Measurements from ENCODE around the gene BCL2L2. TPM values are rescaled to one million over a fixed set of nuclear protein-coding genes. Genes with fewer than 3 reads are reported as not detected.

Gene BCL2L2
- total and polyA plus RNA-seq, 2 of the 8 experiments (the other 6 are each of a cell fraction or from before 2014, with no cell fraction given) = 9.3 to 13.8 TPM

- Histone ChIP-seq H2AFZ (ENCODE audit: low read length) (no peak overlapping the region), H3K9me3 (ENCODE audit: insufficient read depth in 2 of 2, low read depth in 1 of 2, low read length in 1 of 2) (no peaks in the 10 kb centered on the region), H3K27ac (ENCODE audit: low read depth, low read length) (no peak overlapping the region), H3K4ac (replicated peaks; ENCODE audit: insufficient read length, low read depth, low read length) (no peak overlapping the region), H2BK15ac (ENCODE audit: low read length) (no peak overlapping the region), H3K14ac (ENCODE audit: insufficient read length) (no peak overlapping the region), H3K4me2 (ENCODE audit: insufficient read depth in 1 of 2, low read depth in 2 of 2, low read length in 2 of 2) (no peak overlapping the region), H2BK5ac (ENCODE audit: low read depth, low read length) (no peak overlapping the region), H3K4me1 (replicated peaks in 1 of 4; ENCODE audit: control insufficient read depth in 3 of 4, insufficient read depth in 4 of 4, low read length in 3 of 4) (peaks cover 0 to 2% (median under 1%) of the 10 kb centered on the region in 4 experiments; a peak in 4 of 7 replicates), H3K36me3 (ENCODE audit: control insufficient read depth in 2 of 4, insufficient read depth in 4 of 4, low read length in 3 of 4) (peaks cover 0 to 22% (median 10%) of the 10 kb centered on the region in 4 experiments; a peak in 4 of 8 replicates), H2BK20ac (ENCODE audit: low read length) (no peak overlapping the region), H3K79me1 (ENCODE audit: low read depth, low read length) (no peaks in the 10 kb centered on the region), H2AK5ac (ENCODE audit: low read depth, low read length) (no peak overlapping the region), H3K79me2 (ENCODE audit: control insufficient read depth in 1 of 2, insufficient read depth in 2 of 2, low read length in 2 of 2) (no peaks in the 10 kb centered on the region), H3K4me3 (ENCODE audit: extremely low read depth in 1 of 4, insufficient read depth in 2 of 4, low read depth in 3 of 4, low read length in 4 of 4) (no peak overlapping the region), H4K5ac (ENCODE audit: insufficient read length, low read depth, low read length) (no peak overlapping the region), H2BK120ac (replicated peaks; ENCODE audit: low read depth, low read length) (no peak overlapping the region), H4K8ac (ENCODE audit: extremely low read depth, insufficient read depth, low read length) (no peak overlapping the region), H3K56ac (replicated peaks; ENCODE audit: insufficient read length, low read depth, low read length) (no peak overlapping the region), H3K23ac (ENCODE audit: insufficient read length) (no peak overlapping the region), H2BK12ac (ENCODE audit: low read depth, low read length) (no peak overlapping the region), H3K9ac (replicated peaks in 1 of 4; ENCODE audit: extremely low read depth in 1 of 4, low read depth in 3 of 4, low read length in 3 of 4) (no peak overlapping the region), H3K27me3 (replicated peaks in 1 of 4; ENCODE audit: control insufficient read depth in 3 of 4, extremely low read depth in 1 of 4, insufficient read depth in 3 of 4, low read length in 3 of 4) (peaks cover 0 to 8% (median 4%) of the 10 kb centered on the region in 4 experiments; a peak in 6 of 7 replicates), H3K23me2 (ENCODE audit: low read depth, low read length) (peaks cover 8% of the 10 kb centered on the region), H4K20me1 (replicated peaks in 1 of 2; ENCODE audit: control insufficient read depth in 1 of 2, insufficient read depth in 2 of 2, low read length in 2 of 2) (peaks cover 5 to 7% of the 10 kb centered on the region in 2 experiments), H3K18ac (ENCODE audit: extremely low read depth, low read length) (no peak overlapping the region), H4K91ac (replicated peaks; ENCODE audit: insufficient read length, low read length) (no peak overlapping the region)
- DNase-seq (ENCODE audit: low read depth in 1 of 2, low spot score in 2 of 2) (no peak), FAIRE-seq (no peak)
- ChIA-PET POLR2A (ENCODE audit: partially characterized antibody) (interaction anchor here (1.1 kb wide), 1 partner anchor 9 kb away, joined by 3 read pairs; no protein-coding TSS in a partner anchor), CTCF (ENCODE audit: partially characterized antibody) (interaction anchor here (1.0 to 20.9 kb wide), 7 partner anchors 9 to 93 kb away, joined by 3 to 333 read pairs (median 8); partner anchors contain the start of genes CMTM5 and IL25)
- TF ChIP-seq EGR1 (IDR thresholded peaks at IDR 0.05; ENCODE audit: borderline replicate concordance, low read depth, low read length) = no peak
- no peak for TF ChIP-seq RXRA (IDR thresholded peaks at IDR 0.05; ENCODE audit: insufficient read depth, low read depth, low read length)
- TF ChIP-seq SP4 (IDR thresholded peaks at IDR 0.05; ENCODE audit: low read length) = no peak
- TF ChIP-seq GTF2F1 (IDR thresholded peaks at IDR 0.05; ENCODE audit: borderline replicate concordance, low read depth, low read length) = no peak
- WGBS, 2 experiments (ENCODE audit: extremely low coverage in 1 of 2, insufficient coverage in 1 of 2, insufficient read length in 1 of 2, insufficient replicate concordance in 2 of 2, low coverage in 1 of 2, low lambda C conversion rate in 2 of 2, missing lambda C conversion rate in 1 of 2) = 100% methylated on average over 4 of the region's 4 CpGs; no CpG with 5 or more reads in 1 of the 2 experiments
Observed at GRCh38 chr14:23356662-23357061, 50.0 kb downstream of the BCL2L2 start.

Measured in H1 (cell line).